ENCODE results near the gene ACTL6A. TPM values are rescaled to one million over a fixed set of nuclear protein-coding genes. Genes with fewer than 3 reads are reported as not detected.
A peak's percentile ranks its signal among the peaks of the same experiment; 100 is the strongest.

The ACTL6A gene
- total RNA-seq, 1 donor = 42.0 TPM

- Histone ChIP-seq H3K36me3 (ENCODE audit: insufficient read depth, low read length) (peaks cover 43% of the 10 kb centered on the region), H3K27ac (ENCODE audit: low read depth, low read length) (peak overlapping the region; percentile 94)
- TF ChIP-seq, protein P1, sequence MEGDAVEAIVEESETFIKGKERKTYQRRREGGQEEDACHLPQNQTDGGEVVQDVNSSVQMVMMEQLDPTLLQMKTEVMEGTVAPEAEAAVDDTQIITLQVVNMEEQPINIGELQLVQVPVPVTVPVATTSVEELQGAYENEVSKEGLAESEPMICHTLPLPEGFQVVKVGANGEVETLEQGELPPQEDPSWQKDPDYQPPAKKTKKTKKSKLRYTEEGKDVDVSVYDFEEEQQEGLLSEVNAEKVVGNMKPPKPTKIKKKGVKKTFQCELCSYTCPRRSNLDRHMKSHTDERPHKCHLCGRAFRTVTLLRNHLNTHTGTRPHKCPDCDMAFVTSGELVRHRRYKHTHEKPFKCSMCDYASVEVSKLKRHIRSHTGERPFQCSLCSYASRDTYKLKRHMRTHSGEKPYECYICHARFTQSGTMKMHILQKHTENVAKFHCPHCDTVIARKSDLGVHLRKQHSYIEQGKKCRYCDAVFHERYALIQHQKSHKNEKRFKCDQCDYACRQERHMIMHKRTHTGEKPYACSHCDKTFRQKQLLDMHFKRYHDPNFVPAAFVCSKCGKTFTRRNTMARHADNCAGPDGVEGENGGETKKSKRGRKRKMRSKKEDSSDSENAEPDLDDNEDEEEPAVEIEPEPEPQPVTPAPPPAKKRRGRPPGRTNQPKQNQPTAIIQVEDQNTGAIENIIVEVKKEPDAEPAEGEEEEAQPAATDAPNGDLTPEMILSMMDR (IDR thresholded peaks at IDR 0.05; ENCODE audit: extremely low read depth, low read depth, low read length) = no peak
Measured at GRCh38 chr3:179603321-179603720, 40.6 kb downstream of the ACTL6A start.

GRCh38 chr3:179603831-179604230 is 41.1 kb downstream of the ACTL6A start:
- peak overlapping the region; percentile 94 for H3K27ac ChIP-seq (ENCODE audit: low read depth, low read length)
- no peak for DNase-seq (ENCODE audit: insufficient read length, low spot score, missing footprints)
- peaks cover 42% of the 10 kb centered on the region for H3K36me3 ChIP-seq (ENCODE audit: insufficient read depth, low read length)
- H3K79me2 ChIP-seq (ENCODE audit: insufficient read depth, low read length) = peaks cover 79% of the 10 kb centered on the region
- peaks cover 3% of the 10 kb centered on the region for H4K20me1 ChIP-seq (ENCODE audit: insufficient read depth, low read length)
- TF ChIP-seq, protein P1 (IDR thresholded peaks at IDR 0.05; ENCODE audit: extremely low read depth, low read depth, low read length) = no peak
- peak overlapping the region; percentile 90 for H3K4me3 ChIP-seq (ENCODE audit: insufficient read depth, low read length)
- H3K4me2 ChIP-seq (ENCODE audit: insufficient read depth, low read length) = peak overlapping the region; percentile 82
- peak overlapping the region; percentile 91 for H2AFZ ChIP-seq (ENCODE audit: low read length)
- H3K4me1 ChIP-seq (ENCODE audit: insufficient read depth, low read length) = peaks cover 16% of the 10 kb centered on the region
- H3K9me3 ChIP-seq (ENCODE audit: low read depth, low read length) = no peaks in the 10 kb centered on the region
- no peaks in the 10 kb centered on the region for H3K27me3 ChIP-seq (ENCODE audit: insufficient read depth, low read length)

More at GRCh38 chr3:179603321-179603720, 40.6 kb downstream of the ACTL6A start:
- H3K4me3 ChIP-seq (ENCODE audit: insufficient read depth, low read length) = peak overlapping the region; percentile 90
- peak overlapping the region; percentile 82 for H3K4me2 ChIP-seq (ENCODE audit: insufficient read depth, low read length)
- no peaks in the 10 kb centered on the region for H3K9me3 ChIP-seq (ENCODE audit: low read depth, low read length)
- DNase-seq (ENCODE audit: insufficient read length, low spot score, missing footprints) = no peak
- peaks cover 16% of the 10 kb centered on the region for H3K4me1 ChIP-seq (ENCODE audit: insufficient read depth, low read length)
- peaks cover 3% of the 10 kb centered on the region for H4K20me1 ChIP-seq (ENCODE audit: insufficient read depth, low read length)
- H3K27me3 ChIP-seq (ENCODE audit: insufficient read depth, low read length) = no peaks in the 10 kb centered on the region
- no peak overlapping the region for H2AFZ ChIP-seq (ENCODE audit: low read length)
- peaks cover 76% of the 10 kb centered on the region for H3K79me2 ChIP-seq (ENCODE audit: insufficient read depth, low read length)

DNA sequence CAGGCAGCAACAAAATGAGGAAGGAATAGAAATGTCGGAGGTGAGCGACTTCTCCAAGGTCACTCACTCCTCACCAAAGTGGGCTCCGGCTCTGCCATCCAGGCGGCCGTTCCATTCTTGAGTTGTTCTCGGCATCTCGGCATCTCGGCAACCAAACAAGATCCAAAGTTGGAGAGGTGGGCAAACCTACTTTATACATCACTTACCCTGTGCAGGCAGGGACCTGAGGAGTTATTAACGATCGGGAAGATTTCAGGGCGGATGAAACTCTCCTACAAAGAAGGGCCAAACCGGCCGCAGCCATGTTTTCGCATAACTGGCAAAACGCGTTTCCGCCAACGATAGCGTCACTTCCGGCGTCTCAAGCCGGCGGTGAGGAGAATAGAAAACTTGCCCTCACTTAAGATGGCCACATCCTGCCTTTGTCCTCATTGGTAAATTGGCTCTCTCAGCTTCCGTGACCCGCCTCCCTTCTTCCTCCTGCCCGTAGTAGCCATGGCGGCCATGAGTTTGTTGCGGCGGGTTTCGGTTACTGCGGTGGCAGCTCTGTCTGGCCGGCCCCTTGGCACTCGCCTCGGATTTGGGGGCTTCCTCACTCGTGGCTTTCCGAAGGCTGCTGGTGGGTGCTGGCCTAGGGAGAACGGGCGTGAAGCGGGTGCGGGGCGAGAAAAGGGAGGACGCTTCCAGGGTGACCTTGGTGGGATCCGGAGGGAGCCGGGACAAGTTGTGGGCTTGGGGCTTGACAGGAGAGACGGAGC is 41.8 kb downstream of the ACTL6A start, which contains the start of the genes MRPL47 and NDUFB5:
TSS of gene MRPL47 (minus strand) at position 318 of the 758 bp plus-strand sequence. CDS start at position 304, 14 bp downstream.
TSS of gene NDUFB5 (plus strand) at position 474 of the 758 bp plus-strand sequence. CDS start at position 496, 22 bp downstream.
- Histone ChIP-seq H3K9me3 (ENCODE audit: low read depth, low read length) (no peaks in the 10 kb centered on the region), H4K20me1 (ENCODE audit: insufficient read depth, low read length) (peaks cover 3% of the 10 kb centered on the region)

More for the DNA sequence above, 41.8 kb downstream of the ACTL6A start, which contains the start of the genes MRPL47 and NDUFB5:
- Histone ChIP-seq H2AFZ (ENCODE audit: low read length) (peak within 1 kb of the TSS; percentile 91), H3K79me2 (ENCODE audit: insufficient read depth, low read length) (peaks cover 82% of the 10 kb centered on the region), H3K4me1 (ENCODE audit: insufficient read depth, low read length) (peaks cover 16% of the 10 kb centered on the region), H3K4me2 (ENCODE audit: insufficient read depth, low read length) (peak within 1 kb of the TSS; percentile 96), H3K27me3 (ENCODE audit: insufficient read depth, low read length) (no peaks in the 10 kb centered on the region), H3K4me3 (ENCODE audit: insufficient read depth, low read length) (peak within 1 kb of the TSS; percentile 90), H3K27ac (ENCODE audit: low read depth, low read length) (peak within 1 kb of the TSS; percentile 94), H3K36me3 (ENCODE audit: insufficient read depth, low read length) (peaks cover 38% of the 10 kb centered on the region)
- TF ChIP-seq, protein P1 (IDR thresholded peaks at IDR 0.05; ENCODE audit: extremely low read depth, low read depth, low read length) = no peak
- peak; percentile 94 for DNase-seq (ENCODE audit: insufficient read length, low spot score, missing footprints)

Data from osteoblast (primary cell).